MM.1S (cell line): ENCODE data around the gene KCTD15.

ENCODE experiments used
- DNase-seq: peaks from one replicate; pipeline ENCODE4 v3.0.0-alpha.2; 2015
- H2AFZ ChIP-seq: fragments of 300-600 bp; sonication (generic); 2 replicates; pipeline ENCODE4 v1.6.0; 2016; ENCODE audit warnings: antibody characterized with exemption, low read length
- H3F3A ChIP-seq: fragments of 300-600 bp; sonication (generic); 2 replicates; pipeline ENCODE4 v1.6.1; 2016; ENCODE audit warnings: mild to moderate bottlenecking, antibody characterized with exemption, low read length, moderate library complexity, mixed read lengths; ENCODE audit not compliant: insufficient read depth
- H3K27ac ChIP-seq: fragments of 300-600 bp; sonication (generic); 2 replicates; pipeline ENCODE4 v1.5.1; 2016; ENCODE audit warnings: mild to moderate bottlenecking, low read length
- H3K27me3 ChIP-seq: fragments of 300-600 bp; sonication (generic); replicated peaks from 2 replicates; pipeline ENCODE4 v1.6.0; 2016; ENCODE audit warnings: low read length; ENCODE audit not compliant: insufficient read depth
- H3K36me3 ChIP-seq: fragments of 300-600 bp; sonication (generic); replicated peaks from 2 replicates; pipeline ENCODE4 v1.6.1; 2016; ENCODE audit warnings: mild to moderate bottlenecking, low read length, mixed read lengths; ENCODE audit not compliant: insufficient read depth
- H3K4me1 ChIP-seq: fragments of 300-600 bp; sonication (generic); 2 replicates; pipeline ENCODE4 v1.6.1; 2016; ENCODE audit warnings: low read length, mixed read lengths
- H3K4me2 ChIP-seq: fragments of 300-600 bp; sonication (generic); 2 replicates; pipeline ENCODE4 v1.6.0; 2016; ENCODE audit warnings: low read depth, low read length
- H3K4me3 ChIP-seq: fragments of 300-600 bp; sonication (generic); 2 replicates; pipeline ENCODE4 v1.5.1; 2016; ENCODE audit warnings: low read length, mixed read lengths
- H3K79me2 ChIP-seq: fragments of 300-600 bp; sonication (generic); 2 replicates; pipeline ENCODE4 v1.6.1; 2016; ENCODE audit warnings: mixed run types, low read length, mixed read lengths
- H3K9ac ChIP-seq: fragments of 300-600 bp; sonication (generic); 2 replicates; pipeline ENCODE4 v1.6.1; 2016; ENCODE audit warnings: low read length, mixed read lengths
- H3K9me2 ChIP-seq: fragments of 300-600 bp; sonication (generic); replicated peaks from 2 replicates; pipeline ENCODE4 v1.6.1; 2016; ENCODE audit warnings: mild to moderate bottlenecking, low read length, mixed read lengths; ENCODE audit not compliant: insufficient read depth
- H3K9me3 ChIP-seq: fragments of 300-600 bp; sonication (generic); replicated peaks from 2 replicates; pipeline ENCODE4 v1.6.1; 2016; ENCODE audit warnings: mild to moderate bottlenecking, low read length, mixed read lengths; ENCODE audit not compliant: insufficient read depth
- H4K20me1 ChIP-seq: fragments of 300-600 bp; sonication (generic); 2 replicates; pipeline ENCODE4 v1.6.1; 2016; ENCODE audit warnings: mild to moderate bottlenecking, low read length, moderate library complexity, mixed read lengths; ENCODE audit not compliant: insufficient read depth
- EZH2 ChIP-seq: fragments of 300-600 bp; sonication (generic); optimal IDR thresholded peaks from 2 replicates; pipeline ENCODE3; 2017; ENCODE audit warnings: low read depth, mild to moderate bottlenecking, antibody characterized with exemption, low read length, mixed read lengths
- EZH2phosphoT487 ChIP-seq: fragments of 300-600 bp; sonication (generic); IDR thresholded peaks from 2 replicates; pipeline ENCODE4 v1.6.1; 2018; ENCODE audit warnings: antibody characterized with exemption, low read length
- TF ChIP-seq, protein P1 (sequence below): fragments of 300-600 bp; sonication (generic); IDR thresholded peaks from 2 replicates; pipeline ENCODE4 v1.5.1; 2016; ENCODE audit warnings: antibody characterized with exemption, low read length, mixed read lengths

The KCTD15 gene

DNA sequence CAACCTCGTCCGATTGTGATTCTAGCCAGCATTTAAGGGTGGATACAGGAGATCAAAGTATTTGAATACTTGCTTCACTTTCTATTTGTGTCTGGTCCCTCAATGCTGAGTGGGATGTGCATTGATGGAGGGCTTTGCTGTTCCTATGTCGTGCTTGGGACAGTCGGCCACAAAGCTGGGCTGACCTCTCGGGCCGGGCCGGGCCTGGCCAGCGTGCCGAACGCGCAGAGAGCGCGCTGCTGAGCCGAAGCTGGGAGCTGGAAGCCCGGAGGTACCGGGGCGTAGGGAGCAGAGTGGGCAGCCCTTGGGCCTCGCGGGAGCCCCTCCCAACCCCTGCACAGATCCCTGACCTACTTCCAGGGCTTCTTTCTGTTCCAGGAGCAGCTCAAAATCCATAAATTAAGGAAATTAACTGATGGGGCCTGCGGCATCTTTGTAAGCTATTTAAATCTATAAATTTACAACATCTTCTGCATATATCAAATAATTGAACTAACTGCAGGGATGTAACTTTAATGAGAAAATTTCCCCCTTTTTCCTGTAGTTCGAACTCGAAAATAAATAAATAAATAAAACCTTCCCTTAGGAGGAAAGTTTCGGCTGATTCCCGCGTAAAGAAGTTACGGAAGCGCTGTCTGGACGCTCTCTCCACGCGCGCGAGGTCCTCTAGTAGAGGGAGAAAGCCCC is 1.8 kb upstream of the KCTD15 start:
- H4K20me1 ChIP-seq: no peaks in the 10 kb centered on the region
- TF ChIP-seq EZH2 (no peak), EZH2phosphoT487 (no peak)
- TF ChIP-seq, protein P1, sequence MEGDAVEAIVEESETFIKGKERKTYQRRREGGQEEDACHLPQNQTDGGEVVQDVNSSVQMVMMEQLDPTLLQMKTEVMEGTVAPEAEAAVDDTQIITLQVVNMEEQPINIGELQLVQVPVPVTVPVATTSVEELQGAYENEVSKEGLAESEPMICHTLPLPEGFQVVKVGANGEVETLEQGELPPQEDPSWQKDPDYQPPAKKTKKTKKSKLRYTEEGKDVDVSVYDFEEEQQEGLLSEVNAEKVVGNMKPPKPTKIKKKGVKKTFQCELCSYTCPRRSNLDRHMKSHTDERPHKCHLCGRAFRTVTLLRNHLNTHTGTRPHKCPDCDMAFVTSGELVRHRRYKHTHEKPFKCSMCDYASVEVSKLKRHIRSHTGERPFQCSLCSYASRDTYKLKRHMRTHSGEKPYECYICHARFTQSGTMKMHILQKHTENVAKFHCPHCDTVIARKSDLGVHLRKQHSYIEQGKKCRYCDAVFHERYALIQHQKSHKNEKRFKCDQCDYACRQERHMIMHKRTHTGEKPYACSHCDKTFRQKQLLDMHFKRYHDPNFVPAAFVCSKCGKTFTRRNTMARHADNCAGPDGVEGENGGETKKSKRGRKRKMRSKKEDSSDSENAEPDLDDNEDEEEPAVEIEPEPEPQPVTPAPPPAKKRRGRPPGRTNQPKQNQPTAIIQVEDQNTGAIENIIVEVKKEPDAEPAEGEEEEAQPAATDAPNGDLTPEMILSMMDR: no peak
- no peaks in the 10 kb centered on the region for H3K4me1 ChIP-seq
- H3F3A ChIP-seq: no peaks in the 10 kb centered on the region
- H3K4me2 ChIP-seq: no peak overlapping the region
- peaks cover 75% of the 10 kb centered on the region for H3K27me3 ChIP-seq
- no peaks in the 10 kb centered on the region for H3K9me2 ChIP-seq
- no peak overlapping the region for H3K9ac ChIP-seq
- no peaks in the 10 kb centered on the region for H3K36me3 ChIP-seq
- no peak overlapping the region for H3K27ac ChIP-seq
- no peak for DNase-seq
- no peak overlapping the region for H2AFZ ChIP-seq
- H3K4me3 ChIP-seq: no peak overlapping the region
- H3K9me3 ChIP-seq: no peaks in the 10 kb centered on the region
- H3K79me2 ChIP-seq: no peaks in the 10 kb centered on the region

- Histone ChIP-seq H3K4me3 (peak overlapping the region; percentile 31; the same call in 1 of the 2 replicates), H3K4me2 (peak overlapping the region; percentile 65; the same call in 1 of the 2 replicates), H3K9me2 (no peaks in the 10 kb centered on the region), H3F3A (no peaks in the 10 kb centered on the region), H3K4me1 (no peaks in the 10 kb centered on the region), H4K20me1 (no peaks in the 10 kb centered on the region), H3K79me2 (no peaks in the 10 kb centered on the region), H3K27ac (no peak overlapping the region), H2AFZ (no peak overlapping the region), H3K9me3 (no peaks in the 10 kb centered on the region), H3K36me3 (no peaks in the 10 kb centered on the region), H3K27me3 (peaks cover 78% of the 10 kb centered on the region), H3K9ac (no peak overlapping the region)
- no peak for DNase-seq
- TF ChIP-seq EZH2phosphoT487: no peak
- TF ChIP-seq, protein P1: peak; percentile 39
Measured at GRCh38 chr19:33795370-33796163, 1.1 kb upstream of the KCTD15 start.

- no peak for DNase-seq
- no peaks in the 10 kb centered on the region for H3K9me3 ChIP-seq
- TF ChIP-seq EZH2phosphoT487 (no peak), EZH2 (no peak)
- TF ChIP-seq, protein P1: no peak
- no peak overlapping the region for H3K27ac ChIP-seq
- H3K9ac ChIP-seq: no peak overlapping the region
- no peaks in the 10 kb centered on the region for H3K4me1 ChIP-seq
- no peak overlapping the region; the same call in 1 of the 2 replicates for H3K4me2 ChIP-seq
- H3K4me3 ChIP-seq: no peak overlapping the region
- no peaks in the 10 kb centered on the region for H3F3A ChIP-seq
- no peaks in the 10 kb centered on the region for H4K20me1 ChIP-seq
- no peaks in the 10 kb centered on the region for H3K79me2 ChIP-seq
- no peaks in the 10 kb centered on the region for H3K9me2 ChIP-seq
- no peaks in the 10 kb centered on the region for H3K36me3 ChIP-seq
- H3K27me3 ChIP-seq: peaks cover 72% of the 10 kb centered on the region
- H2AFZ ChIP-seq: no peak overlapping the region
Measured at GRCh38 chr19:33797802-33798671, 1.4 kb downstream of the KCTD15 start.
